WTC11 (cell line): Measurements from ENCODE around the gene MAB21L3. TPM values are rescaled to one million over a fixed set of nuclear protein-coding genes. Genes with fewer than 3 reads are reported as not detected.

Source experiments
- ATAC-seq: fragments of 200-7000 bp; cut with Tn5 transposase; 2 replicates; pipeline ENCODE4 v1.10.0; 2021; ENCODE audit warnings: mild to moderate bottlenecking, moderate library complexity
- CTCF ChIA-PET: fragments of 300-600 bp; sonication (Branson Sonifier 250); formaldehyde crosslinking; loops from one replicate; lab custom pipeline; 2021; ENCODE audit warnings: antibody characterized with exemption; lab: Charles Lee
- POLR2A ChIA-PET: fragments of 350-600 bp; sonication (Branson Sonifier 250); formaldehyde crosslinking; loops from one replicate; lab custom pipeline; 2021; ENCODE audit warnings: antibody characterized with exemption; lab: Charles Lee
- DNase-seq: peaks from one replicate; pipeline ENCODE4 v3.0.0; 2021; ENCODE audit warnings: low spot score
- H3K27ac Mint-ChIP-seq: 2 replicates; pipeline ENCODE4 v1.8.0; 2021; ENCODE audit warnings: mixed read lengths
- H3K27me3 Mint-ChIP-seq: 2 replicates; pipeline ENCODE4 v1.8.0; 2021; ENCODE audit warnings: low read depth, mild to moderate bottlenecking, moderate library complexity, mixed read lengths
- H3K36me3 Mint-ChIP-seq: 2 replicates; pipeline ENCODE4 v1.8.0; 2021; ENCODE audit warnings: mixed read lengths
- H3K4me1 Mint-ChIP-seq: 2 replicates; pipeline ENCODE4 v1.8.0; 2022; ENCODE audit warnings: mixed read lengths
- H3K4me3 Mint-ChIP-seq: 2 replicates; pipeline ENCODE4 v1.8.0; 2021; ENCODE audit warnings: mild to moderate bottlenecking, moderate library complexity, mixed read lengths
- H3K9me3 Mint-ChIP-seq: 2 replicates; pipeline ENCODE4 v1.8.0; 2021; ENCODE audit warnings: mixed read lengths
- ATF3 ChIP-seq: sonication (generic); formaldehyde crosslinking; conservative IDR thresholded peaks from 2 replicates; pipeline ENCODE4 v1.8.1; 2022; ENCODE audit warnings: mild to moderate bottlenecking, missing genetic modification reagents
- ATF6 ChIP-seq: sonication (generic); formaldehyde crosslinking; IDR thresholded peaks from 2 replicates; pipeline ENCODE4 v1.8.1; 2023; ENCODE audit warnings: mild to moderate bottlenecking, missing genetic modification reagents
- CTCF ChIP-seq: fragments of 200-600 bp; IDR thresholded peaks from 2 replicates; pipeline ENCODE4 v1.8.0; 2022; ENCODE audit warnings: antibody characterized with exemption
- E2F1 ChIP-seq: sonication (generic); formaldehyde crosslinking; IDR thresholded peaks from 2 replicates; pipeline ENCODE4 v1.8.0; 2022; ENCODE audit warnings: mild to moderate bottlenecking, missing genetic modification reagents
- FOXP1 ChIP-seq: sonication (generic); formaldehyde crosslinking; IDR thresholded peaks from 2 replicates; pipeline ENCODE4 v1.8.0; 2022; ENCODE audit warnings: missing genetic modification reagents, mild to moderate bottlenecking, moderate library complexity, borderline replicate concordance
- HMGXB4 ChIP-seq: sonication (generic); formaldehyde crosslinking; IDR thresholded peaks from 2 replicates; pipeline ENCODE4 v1.8.1; 2023; ENCODE audit warnings: mild to moderate bottlenecking, moderate library complexity, missing genetic modification reagents
- MAX ChIP-seq: sonication (generic); formaldehyde crosslinking; IDR thresholded peaks from 2 replicates; pipeline ENCODE4 v1.8.0; 2022; ENCODE audit warnings: mild to moderate bottlenecking, missing genetic modification reagents
- NFE2L1 ChIP-seq: sonication (generic); formaldehyde crosslinking; IDR thresholded peaks from 2 replicates; pipeline ENCODE4 v1.8.1; 2023; ENCODE audit warnings: missing genetic modification reagents
- RELA ChIP-seq: sonication (generic); formaldehyde crosslinking; IDR thresholded peaks from 2 replicates; pipeline ENCODE4 v1.8.1; 2022; ENCODE audit warnings: missing genetic modification reagents, mild to moderate bottlenecking, borderline replicate concordance
- RORB ChIP-seq: fragments of 250-450 bp; sonication (Bioruptor Pico); IDR thresholded peaks from 2 replicates; pipeline ENCODE4 v1.9.0; 2021; ENCODE audit warnings: mild to moderate bottlenecking
- SP1 ChIP-seq: sonication (generic); formaldehyde crosslinking; conservative IDR thresholded peaks from 2 replicates; pipeline ENCODE4 v1.8.1; 2022; ENCODE audit warnings: missing genetic modification reagents
- ZBTB21 ChIP-seq: sonication (generic); formaldehyde crosslinking; IDR thresholded peaks from 2 replicates; pipeline ENCODE4 v1.8.1; 2023; ENCODE audit warnings: mild to moderate bottlenecking, missing genetic modification reagents, borderline replicate concordance
- ZNF263 ChIP-seq: sonication (generic); formaldehyde crosslinking; IDR thresholded peaks from 2 replicates; pipeline ENCODE4 v1.8.1; 2022; ENCODE audit warnings: low read depth, mild to moderate bottlenecking, moderate library complexity, missing genetic modification reagents
- ZNF423 ChIP-seq: fragments of 250-450 bp; sonication (Bioruptor Pico); IDR thresholded peaks from 2 replicates; pipeline ENCODE4 v2.1.2; 2022; ENCODE audit warnings: mild to moderate bottlenecking, moderate library complexity
- ZNF512 ChIP-seq: sonication (generic); formaldehyde crosslinking; IDR thresholded peaks from 2 replicates; pipeline ENCODE4 v1.8.1; 2022; ENCODE audit warnings: missing genetic modification reagents, borderline replicate concordance
- total RNA-seq: library from RNA; stranded (reverse); gene quantifications from 3 replicates; pipeline ENCODE4 v1.2.3, GENCODE V29; 2021

The MAB21L3 gene
- total RNA-seq, 1 experiment from 2014 or later, result not detected

- no peaks in the 10 kb centered on the region for H3K36me3 Mint-ChIP-seq
- peak overlapping the region; percentile 79 for H3K4me3 Mint-ChIP-seq
- TF ChIP-seq ZNF512 (CRISPR knock-in tag) (no peak), RORB (CRISPR knock-in tag) (no peak), MAX (CRISPR knock-in tag) (0 out of 2 replicates have a peak, but pooled peaks have one; percentile 28), NFE2L1 (CRISPR knock-in tag) (0 out of 2 replicates have a peak, but pooled peaks have one; percentile 12), FOXP1 (CRISPR knock-in tag) (peak; percentile 63; the same call in 1 of the 2 replicates), ZNF263 (CRISPR knock-in tag) (peak; percentile 73; the same call in 1 of the 2 replicates), E2F1 (CRISPR knock-in tag) (no peak), RELA (CRISPR knock-in tag) (no peak), ZBTB21 (CRISPR knock-in tag) (no peak)
- TF ChIP-seq, all 79 proteins: peak for 4
- peak; percentile 21 for DNase-seq
- Mint-ChIP-seq H3K4me1 (peaks cover 24% of the 10 kb centered on the region), H3K9me3 (no peaks in the 10 kb centered on the region), H3K27me3 (peaks cover 28% of the 10 kb centered on the region), H3K27ac (no peak overlapping the region)
- peak; percentile 39 for ATAC-seq
- ChIA-PET POLR2A (interaction anchor here (0.6 kb wide), 1 partner anchor 26 kb away, joined by 4 read pairs; no protein-coding TSS in a partner anchor), CTCF (interaction anchor here (2.6 to 4.4 kb wide), 2 partner anchors 29 to 318 kb away, joined by 13 to 29 read pairs; no protein-coding TSS in a partner anchor)
These were observed 56.6 kb downstream of the MAB21L3 start for GRCh38 chr1:116167625-116168276.

GRCh38 chr1:116168277-116169032, 57.3 kb downstream of the MAB21L3 start:
- Mint-ChIP-seq H3K4me3 (peak overlapping the region; percentile 79), H3K4me1 (peaks cover 24% of the 10 kb centered on the region), H3K27ac (no peak overlapping the region), H3K36me3 (no peaks in the 10 kb centered on the region), H3K27me3 (peaks cover 28% of the 10 kb centered on the region), H3K9me3 (no peaks in the 10 kb centered on the region)
- ChIA-PET POLR2A (no interaction called here), CTCF (interaction anchor here (1.0 to 1.5 kb wide), 3 partner anchors 9 to 317 kb away, joined by 3 to 7 read pairs (median 6); no protein-coding TSS in a partner anchor)
- TF ChIP-seq SP1 (CRISPR knock-in tag) (0 out of 2 replicates have a peak, but pooled peaks have one; percentile 31), ATF3 (CRISPR knock-in tag) (no peak), ZNF423 (CRISPR knock-in tag) (peak; percentile 87), HMGXB4 (CRISPR knock-in tag) (peak; percentile 59; the same call in 1 of the 2 replicates), NFE2L1 (CRISPR knock-in tag) (0 out of 2 replicates have a peak, but pooled peaks have one; percentile 9), CTCF (peak; percentile 85), ATF6 (no peak)
- DNase-seq (peak; percentile 85), ATAC-seq (peak; percentile 81)
